ENCODE data around the gene GSTT2.

The GSTT2 gene

GRCh38 chr22:24016156-24016555 lies 36.2 kb downstream of the GSTT2 start:
- peaks cover 5 to 8% of the 10 kb centered on the region in 2 experiments; a peak in 2 of 3 replicates for H3K36me3 ChIP-seq (ENCODE audit: control insufficient read depth in 2 of 2, insufficient read depth in 1 of 2, low read length in 2 of 2)
- H3K27ac ChIP-seq (ENCODE audit: extremely low read depth, low read depth, low read length) = no peak overlapping the region
- CTCF ChIA-PET = interaction anchor here (1.2 kb wide), 1 partner anchor 141 kb away, joined by 3 read pairs; no protein-coding TSS in a partner anchor
- TF ChIP-seq ZNF76 (tag by site-specific recombination; IDR thresholded peaks at IDR 0.05; ENCODE audit: borderline replicate concordance, low read depth) (no peak), ZNF146 (tag by site-specific recombination; IDR thresholded peaks at IDR 0.05) (peak; percentile 89), ZNF580 (tag by site-specific recombination; IDR thresholded peaks at IDR 0.05) (peak; percentile 61; the same call in 1 of the 2 replicates)
- no peak overlapping the region for H3K4me3 ChIP-seq (ENCODE audit: low read depth, low read length)
- H3K4me1 ChIP-seq (ENCODE audit: control insufficient read depth, insufficient read depth, low read length) = no peaks in the 10 kb centered on the region
- no peaks in the 10 kb centered on the region for H3K9me3 ChIP-seq (ENCODE audit: control insufficient read depth, insufficient read depth, low read depth, low read length)
- POLR2A ChIA-PET = interaction anchor here (0.6 kb wide), 1 partner anchor 254 kb away, joined by 4 read pairs; the partner anchor contains the start of gene C22orf15

GRCh38 chr22:24021304-24021703 lies 41.4 kb downstream of the GSTT2 start:
- Histone ChIP-seq H3K36me3 (ENCODE audit: control insufficient read depth in 2 of 2, insufficient read depth in 1 of 2, low read length in 2 of 2) (peaks cover 8 to 11% of the 10 kb centered on the region in 2 experiments; a peak in 2 of 3 replicates), H3K27ac (ENCODE audit: extremely low read depth, low read depth, low read length) (no peak overlapping the region), H3K9me3 (ENCODE audit: control insufficient read depth, insufficient read depth, low read depth, low read length) (no peaks in the 10 kb centered on the region), H3K4me3 (ENCODE audit: low read depth, low read length) (no peak overlapping the region), H3K4me1 (ENCODE audit: control insufficient read depth, insufficient read depth, low read length) (0 out of 2 replicates have a peak, but pooled peaks cover 7% of the 10 kb centered on the region)
- TF ChIP-seq SP3 (tag by site-specific recombination; IDR thresholded peaks at IDR 0.05) (no peak), ZNF121 (tag by site-specific recombination; IDR thresholded peaks at IDR 0.05) (peak; percentile 95)
- ChIA-PET POLR2A (no interaction called here), CTCF (no interaction called here)

GRCh38 chr22:24023204-24023789 lies 43.4 kb downstream of the GSTT2 start:
- ChIA-PET CTCF (interaction anchor here (0.7 kb wide), 1 partner anchor 121 kb away, joined by 3 read pairs; no protein-coding TSS in a partner anchor), POLR2A (no interaction called here)
- Histone ChIP-seq H3K4me3 (ENCODE audit: low read depth, low read length) (no peak overlapping the region), H3K4me1 (ENCODE audit: control insufficient read depth, insufficient read depth, low read length) (peaks cover 21% of the 10 kb centered on the region), H3K27ac (ENCODE audit: extremely low read depth, low read depth, low read length) (no peak overlapping the region), H3K36me3 (ENCODE audit: control insufficient read depth in 2 of 2, insufficient read depth in 1 of 2, low read length in 2 of 2) (peaks cover 0 to 6% of the 10 kb centered on the region in 2 experiments; a peak in 1 of 3 replicates), H3K9me3 (ENCODE audit: control insufficient read depth, insufficient read depth, low read depth, low read length) (no peaks in the 10 kb centered on the region)
- TF ChIP-seq ZNF146 (tag by site-specific recombination; IDR thresholded peaks at IDR 0.05) (peak; percentile 49; the same call in 1 of the 2 replicates), ZNF391 (tag by site-specific recombination; IDR thresholded peaks at IDR 0.05; ENCODE audit: borderline replicate concordance, low read depth) (no peak), ZNF140 (tag by site-specific recombination; IDR thresholded peaks at IDR 0.05) (peak; percentile 91)

- ChIA-PET CTCF (no interaction called here), POLR2A (no interaction called here)
- no peak overlapping the region for H3K4me3 ChIP-seq (ENCODE audit: low read depth, low read length)
- TF ChIP-seq ZBTB10 (tag by site-specific recombination; IDR thresholded peaks at IDR 0.05) (no peak), ZNF16 (tag by site-specific recombination; IDR thresholded peaks at IDR 0.05; ENCODE audit: low read depth) (no peak), ZNF426 (tag by site-specific recombination; IDR thresholded peaks at IDR 0.05) (no peak), ZNF610 (tag by site-specific recombination; IDR thresholded peaks at IDR 0.05; ENCODE audit: borderline replicate concordance) (no peak), ZNF558 (tag by site-specific recombination; IDR thresholded peaks at IDR 0.05) (peak; percentile 100), ZNF221 (tag by site-specific recombination; IDR thresholded peaks at IDR 0.05; ENCODE audit: borderline replicate concordance) (no peak)
- no peaks in the 10 kb centered on the region for H3K9me3 ChIP-seq (ENCODE audit: control insufficient read depth, insufficient read depth, low read depth, low read length)
- H3K36me3 ChIP-seq (ENCODE audit: control insufficient read depth in 2 of 2, insufficient read depth in 1 of 2, low read length in 2 of 2) = peaks cover 0 to 6% of the 10 kb centered on the region in 2 experiments; a peak in 1 of 3 replicates
- no peak overlapping the region for H3K27ac ChIP-seq (ENCODE audit: extremely low read depth, low read depth, low read length)
- peaks cover 21% of the 10 kb centered on the region for H3K4me1 ChIP-seq (ENCODE audit: control insufficient read depth, insufficient read depth, low read length)
These were observed 44.4 kb downstream of the GSTT2 start for GRCh38 chr22:24024354-24024753.

Data from HEK293 (cell line).